GM12878 (cell line): ENCODE data around the gene MRPL1. TPM values are rescaled to one million over a fixed set of nuclear protein-coding genes. Genes with fewer than 3 reads are reported as not detected.

ENCODE experiments used
- ATAC-seq: fragments of 200-7000 bp; cut with Tn5 transposase; 3 replicates; pipeline ENCODE4 v1.9.1; 2020; ENCODE audit warnings: mild to moderate bottlenecking, moderate library complexity
- BruUV-seq: library from RNA; stranded (reverse); fragments of 400-500 nt; replicated peaks from 2 replicates; lab custom pipeline; 2021; lab: Mats Ljungman, UMichigan
- CTCF ChIA-PET: fragments of 300-600 bp; sonication (Branson Sonifier 250); formaldehyde crosslinking; extraction: SDS; loops from one replicate; lab custom pipeline; 2021; ENCODE audit warnings: inconsistent platforms; lab: Yijun Ruan, JAX
- POLR2A ChIA-PET: fragments of 350-600 bp; formaldehyde crosslinking; extraction: SDS; loops from one replicate; lab custom pipeline; 2021; ENCODE audit warnings: inconsistent platforms; lab: Charles Lee
- RAD21 ChIA-PET: fragments of 300-600 bp; sonication (Branson Sonifier 250); formaldehyde crosslinking; loops from one replicate; lab custom pipeline; 2023; ENCODE audit warnings: antibody characterized with exemption; ENCODE audit not compliant: unreplicated experiment; lab: Charles Lee
- SMC1A ChIA-PET: fragments of 300-600 bp; sonication (Branson Sonifier 250); formaldehyde crosslinking; loops from one replicate; lab custom pipeline; 2023; ENCODE audit not compliant: unreplicated experiment, uncharacterized antibody; lab: Charles Lee
- DNase-seq: peaks from one replicate; pipeline ENCODE4 v3.0.0-alpha.2; 2011; ENCODE audit warnings: low read depth, low spot score
- FAIRE-seq: peaks from 3 replicates; lab custom pipeline; 2011; peaks lifted over from hg19 to GRCh38; lab: Jason Lieb, UNC
- H2AFZ ChIP-seq: 2 replicates; pipeline ENCODE4 v1.6.0; 2011; ENCODE audit warnings: low read depth, low read length, control low read depth; ENCODE audit not compliant: control insufficient read depth
- H3K27ac ChIP-seq: 2 replicates; pipeline ENCODE4 v1.5.1; 2011; ENCODE audit warnings: control low read depth; ENCODE audit not compliant: control insufficient read depth, insufficient read depth
- H3K27me3 ChIP-seq, 2 experiments: replicated peaks in 1 of 2; 2 replicates each; pipeline versions ENCODE4 v1.6.0 to v1.6.1; 2011; ENCODE audit warnings: low read length in 1 of 2; ENCODE audit not compliant: control insufficient read depth in 2 of 2, insufficient read depth in 2 of 2
- H3K36me3 ChIP-seq, 2 experiments: 2 replicates each; pipeline ENCODE4 v1.5.1; 2011; ENCODE audit warnings: low read length in 1 of 2; ENCODE audit not compliant: control insufficient read depth in 2 of 2, insufficient read depth in 2 of 2
- H3K4me1 ChIP-seq: 2 replicates; pipeline ENCODE4 v1.6.1; 2011; ENCODE audit warnings: mild to moderate bottlenecking, low read length, moderate library complexity, mixed read lengths; ENCODE audit not compliant: control insufficient read depth, insufficient read depth
- H3K4me2 ChIP-seq: 2 replicates; pipeline ENCODE4 v1.6.0; 2011; ENCODE audit warnings: control low read depth; ENCODE audit not compliant: control insufficient read depth, insufficient read depth
- H3K4me3 ChIP-seq: fragments of 200-600 bp; sonication (generic); 2 replicates; pipeline ENCODE4 v1.5.1; 2016
- H3K79me2 ChIP-seq: 2 replicates; pipeline ENCODE4 v1.6.0; 2011; ENCODE audit warnings: low read length; ENCODE audit not compliant: control insufficient read depth, insufficient read depth
- H3K9ac ChIP-seq: 2 replicates; pipeline ENCODE4 v1.8.0; 2011; ENCODE audit warnings: low read length, control low read depth, mixed read lengths; ENCODE audit not compliant: control insufficient read depth, insufficient read depth
- H3K9me3 ChIP-seq: replicated peaks from 3 replicates; pipeline ENCODE4 v1.5.1; 2011; ENCODE audit warnings: mild to moderate bottlenecking, low read length; ENCODE audit not compliant: control insufficient read depth, insufficient read depth
- H4K20me1 ChIP-seq: 2 replicates; pipeline ENCODE4 v1.6.0; 2011; ENCODE audit not compliant: control insufficient read depth, insufficient read depth
- FOXM1 ChIP-seq: IDR thresholded peaks from 2 replicates; pipeline ENCODE4 v1.6.1; 2012; ENCODE audit warnings: low read depth, mild to moderate bottlenecking, inconsistent platforms, low read length, moderate library complexity
- JUNB ChIP-seq: IDR thresholded peaks from 2 replicates; pipeline ENCODE4 v1.6.1; 2016; ENCODE audit warnings: antibody characterized with exemption, mild to moderate bottlenecking
- LARP7 ChIP-seq: fragments of 450-650 bp; IDR thresholded peaks from 2 replicates; pipeline ENCODE4 v1.6.1; 2017; ENCODE audit warnings: mild to moderate bottlenecking
- MEF2A ChIP-seq: IDR thresholded peaks from 2 replicates; pipeline ENCODE4 v1.6.1; 2011; ENCODE audit warnings: low read depth, mild to moderate bottlenecking, low read length, moderate library complexity; ENCODE audit not compliant: insufficient read depth
- RUNX3 ChIP-seq: IDR thresholded peaks from 2 replicates; pipeline ENCODE4 v1.6.1; 2012; ENCODE audit warnings: low read length, inconsistent platforms
- SREBF1 ChIP-seq: IDR thresholded peaks from 2 replicates; pipeline ENCODE4 v1.6.1; 2012; ENCODE audit warnings: mild to moderate bottlenecking, low read length
- TCF3 ChIP-seq: IDR thresholded peaks from 2 replicates; pipeline ENCODE4 v1.6.1; 2012; ENCODE audit warnings: low read depth, mild to moderate bottlenecking, low read length, borderline replicate concordance; ENCODE audit not compliant: insufficient read depth
- ZNF384 ChIP-seq: IDR thresholded peaks from 2 replicates; pipeline ENCODE4 v1.6.1; 2012; ENCODE audit warnings: low read depth, mild to moderate bottlenecking, low read length, improper control_type of control experiment, borderline replicate concordance
- WGBS: methylation state at CpG from one replicate; pipeline ENCODE4 v1.1.6; 2016; ENCODE audit warnings: low lambda C conversion rate; ENCODE audit not compliant: insufficient replicate concordance, insufficient coverage; ENCODE audit errors: missing lambda C conversion rate; 5-methylcytosine and 5-hydroxymethylcytosine counted together
- in situ Hi-C: fragments of 300-500 bp; cut with MboI; formaldehyde crosslinking; loops from 9 replicates; pipeline ENCODE4 v1.14.3; 2018; ENCODE audit warnings: mixed read lengths
- intact Hi-C: fragments of 100-400 bp; cut with micrococcal nuclease; formaldehyde crosslinking; loops from one replicate; pipeline ENCODE4 v1.14.2; 2022; ENCODE audit not compliant: unreplicated experiment
- polyA plus RNA-seq, 11 experiments: library from polyadenylated mRNA; depleted of rRNA in 4 of 11; unstranded in 6 of 11; stranded (reverse) in 5 of 11; fragments of >200 nt; fragmentation: Nextera tagmentation in 4 of 11; fragmentation: Illumina TruSeq in 1 of 11; extraction: Ambion mirVana in 4 of 11; extraction: Trizol in 1 of 11; gene quantifications; 1 replicate in 1 of 11; 2 replicates in 10 of 11; pipeline versions ENCODE4 v1.2.1 to v1.2.3, GENCODE V29; 2011 to 2016; ENCODE audit warnings: inconsistent platforms in 2 of 11, missing spikeins in 2 of 11, low read depth in 1 of 11
- total RNA-seq, 4 experiments: library from RNA; depleted of rRNA in 3 of 4; stranded (reverse); fragments of >200 nt in 3 of 4; fragmentation: Illumina TruSeq in 1 of 4; extraction: Trizol in 1 of 4; gene quantifications; 2 replicates each; pipeline versions ENCODE4 v1.2.1 to v1.2.3, GENCODE V29; 2013 to 2021
- TF ChIP-seq, protein P1 (sequence below): fragments of 450-650 bp; IDR thresholded peaks from 2 replicates; pipeline ENCODE4 v1.6.1; 2017; ENCODE audit warnings: mild to moderate bottlenecking, moderate library complexity
- TF ChIP-seq, protein P2 (sequence below): fragments of 450-650 bp; IDR thresholded peaks from 2 replicates; pipeline ENCODE4 v1.6.1; 2017; ENCODE audit warnings: antibody characterized with exemption, mild to moderate bottlenecking, moderate library complexity

MRPL1 gene
- total and polyA plus RNA-seq, 10 of the 15 experiments (the other 5 are each of a cell fraction or from before 2014, with no cell fraction given): 20.2 to 35.7 (median 28.2) TPM

DNA sequence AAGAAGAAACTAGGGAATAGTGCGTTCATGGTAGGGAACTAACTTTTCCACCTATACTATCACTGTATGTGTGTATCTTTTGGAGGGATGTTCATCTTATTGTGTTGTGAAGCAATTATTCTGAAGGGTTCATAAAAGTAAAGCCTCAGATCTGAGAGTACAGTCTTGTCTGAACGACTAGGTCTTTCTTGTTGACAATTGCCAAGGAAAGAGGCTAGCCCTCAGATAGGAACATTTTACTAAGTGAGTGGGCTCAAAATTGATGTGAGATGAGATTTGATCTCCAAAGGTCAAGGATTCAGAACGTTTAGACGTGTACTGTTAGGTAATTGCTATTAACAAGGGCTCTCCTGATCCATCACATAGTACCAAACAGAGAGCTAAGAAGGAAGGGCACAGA is 28.2 kb upstream of the MRPL1 start:
- SMC1A ChIA-PET: interaction anchor here (1.6 kb wide), 1 partner anchor 11 kb away, joined by 4 read pairs; no protein-coding TSS in a partner anchor
- Histone ChIP-seq H3K27me3 (no peaks in the 10 kb centered on the region), H3K4me2 (no peak overlapping the region)
- ATAC-seq: no peak
- in situ Hi-C loops: no loop called here
- TF ChIP-seq SREBF1: no peak
- TF ChIP-seq, all 136 proteins: peak for 0
- no peak overlapping the region for H3K27ac ChIP-seq
- WGBS: 24% methylated on average over 4 of the region's 4 CpGs
- intact Hi-C loops: no loop called here
- no TSS peak for BruUV-seq
- no peak overlapping the region for H2AFZ ChIP-seq
- DNase-seq (no peak), FAIRE-seq (no peak)
- no peak overlapping the region for H3K9ac ChIP-seq
- H4K20me1 ChIP-seq: no peaks in the 10 kb centered on the region
- H3K9me3 ChIP-seq: no peaks in the 10 kb centered on the region
- ChIA-PET CTCF (no interaction called here), POLR2A (no interaction called here), RAD21 (no interaction called here)
- no peaks in the 10 kb centered on the region for H3K4me1 ChIP-seq
- no peaks in the 10 kb centered on the region for H3K36me3 ChIP-seq
- H3K4me3 ChIP-seq: no peak overlapping the region
- no peaks in the 10 kb centered on the region for H3K79me2 ChIP-seq

DNA sequence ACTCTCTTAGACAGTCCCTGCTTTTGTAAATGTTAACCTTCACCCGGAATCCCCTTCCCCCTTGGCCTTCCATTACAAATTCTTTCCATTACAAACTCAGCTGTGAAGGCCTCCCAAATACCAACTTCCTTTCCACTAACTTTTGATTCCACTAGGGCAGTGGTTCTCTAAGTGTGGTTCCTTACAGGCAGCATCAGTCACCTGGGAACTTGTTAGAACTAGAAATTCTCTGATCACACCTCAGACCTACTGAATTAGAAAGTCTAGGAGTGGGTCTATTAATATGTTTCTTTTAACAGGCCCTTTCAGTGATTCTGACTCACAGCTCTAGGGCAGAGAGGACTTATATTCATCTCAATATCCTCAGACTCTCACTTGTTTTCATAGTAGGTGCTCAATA is 19.0 kb upstream of the MRPL1 start:
- ChIA-PET RAD21 (no interaction called here), CTCF (no interaction called here), SMC1A (interaction anchor here (1.0 kb wide), 1 partner anchor 10 kb away, joined by 3 read pairs; no protein-coding TSS in a partner anchor), POLR2A (interaction anchor here (0.8 kb wide), 1 partner anchor 18 kb away, joined by 3 read pairs; no protein-coding TSS in a partner anchor)
- FAIRE-seq: no peak
- no peak overlapping the region for H2AFZ ChIP-seq
- no peaks in the 10 kb centered on the region for H3K4me1 ChIP-seq
- no peaks in the 10 kb centered on the region for H4K20me1 ChIP-seq
- H3K4me2 ChIP-seq: no peak overlapping the region
- 0 out of 4 replicates have a peak, but pooled peaks cover 0 to 3% of the 10 kb centered on the region in 2 experiments for H3K27me3 ChIP-seq
- 53% methylated on average over 1 of the region's 1 CpG for WGBS
- DNase-seq: no peak
- intact Hi-C loops: no loop called here
- no peak overlapping the region for H3K9ac ChIP-seq
- ATAC-seq: no peak
- BruUV-seq: no TSS peak
- in situ Hi-C loops: no loop called here
- no peaks in the 10 kb centered on the region for H3K36me3 ChIP-seq
- no peak overlapping the region for H3K27ac ChIP-seq
- no peak overlapping the region for H3K4me3 ChIP-seq
- TF ChIP-seq, protein P1, sequence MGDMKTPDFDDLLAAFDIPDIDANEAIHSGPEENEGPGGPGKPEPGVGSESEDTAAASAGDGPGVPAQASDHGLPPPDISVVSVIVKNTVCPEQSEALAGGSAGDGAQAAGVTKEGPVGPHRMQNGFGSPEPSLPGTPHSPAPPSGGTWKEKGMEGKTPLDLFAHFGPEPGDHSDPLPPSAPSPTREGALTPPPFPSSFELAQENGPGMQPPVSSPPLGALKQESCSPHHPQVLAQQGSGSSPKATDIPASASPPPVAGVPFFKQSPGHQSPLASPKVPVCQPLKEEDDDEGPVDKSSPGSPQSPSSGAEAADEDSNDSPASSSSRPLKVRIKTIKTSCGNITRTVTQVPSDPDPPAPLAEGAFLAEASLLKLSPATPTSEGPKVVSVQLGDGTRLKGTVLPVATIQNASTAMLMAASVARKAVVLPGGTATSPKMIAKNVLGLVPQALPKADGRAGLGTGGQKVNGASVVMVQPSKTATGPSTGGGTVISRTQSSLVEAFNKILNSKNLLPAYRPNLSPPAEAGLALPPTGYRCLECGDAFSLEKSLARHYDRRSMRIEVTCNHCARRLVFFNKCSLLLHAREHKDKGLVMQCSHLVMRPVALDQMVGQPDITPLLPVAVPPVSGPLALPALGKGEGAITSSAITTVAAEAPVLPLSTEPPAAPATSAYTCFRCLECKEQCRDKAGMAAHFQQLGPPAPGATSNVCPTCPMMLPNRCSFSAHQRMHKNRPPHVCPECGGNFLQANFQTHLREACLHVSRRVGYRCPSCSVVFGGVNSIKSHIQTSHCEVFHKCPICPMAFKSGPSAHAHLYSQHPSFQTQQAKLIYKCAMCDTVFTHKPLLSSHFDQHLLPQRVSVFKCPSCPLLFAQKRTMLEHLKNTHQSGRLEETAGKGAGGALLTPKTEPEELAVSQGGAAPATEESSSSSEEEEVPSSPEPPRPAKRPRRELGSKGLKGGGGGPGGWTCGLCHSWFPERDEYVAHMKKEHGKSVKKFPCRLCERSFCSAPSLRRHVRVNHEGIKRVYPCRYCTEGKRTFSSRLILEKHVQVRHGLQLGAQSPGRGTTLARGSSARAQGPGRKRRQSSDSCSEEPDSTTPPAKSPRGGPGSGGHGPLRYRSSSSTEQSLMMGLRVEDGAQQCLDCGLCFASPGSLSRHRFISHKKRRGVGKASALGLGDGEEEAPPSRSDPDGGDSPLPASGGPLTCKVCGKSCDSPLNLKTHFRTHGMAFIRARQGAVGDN: no peak
- TF ChIP-seq RUNX3 (no peak), MEF2A (no peak), FOXM1 (no peak), LARP7 (no peak), JUNB (no peak), TCF3 (no peak), ZNF384 (no peak)
- TF ChIP-seq, protein P2, sequence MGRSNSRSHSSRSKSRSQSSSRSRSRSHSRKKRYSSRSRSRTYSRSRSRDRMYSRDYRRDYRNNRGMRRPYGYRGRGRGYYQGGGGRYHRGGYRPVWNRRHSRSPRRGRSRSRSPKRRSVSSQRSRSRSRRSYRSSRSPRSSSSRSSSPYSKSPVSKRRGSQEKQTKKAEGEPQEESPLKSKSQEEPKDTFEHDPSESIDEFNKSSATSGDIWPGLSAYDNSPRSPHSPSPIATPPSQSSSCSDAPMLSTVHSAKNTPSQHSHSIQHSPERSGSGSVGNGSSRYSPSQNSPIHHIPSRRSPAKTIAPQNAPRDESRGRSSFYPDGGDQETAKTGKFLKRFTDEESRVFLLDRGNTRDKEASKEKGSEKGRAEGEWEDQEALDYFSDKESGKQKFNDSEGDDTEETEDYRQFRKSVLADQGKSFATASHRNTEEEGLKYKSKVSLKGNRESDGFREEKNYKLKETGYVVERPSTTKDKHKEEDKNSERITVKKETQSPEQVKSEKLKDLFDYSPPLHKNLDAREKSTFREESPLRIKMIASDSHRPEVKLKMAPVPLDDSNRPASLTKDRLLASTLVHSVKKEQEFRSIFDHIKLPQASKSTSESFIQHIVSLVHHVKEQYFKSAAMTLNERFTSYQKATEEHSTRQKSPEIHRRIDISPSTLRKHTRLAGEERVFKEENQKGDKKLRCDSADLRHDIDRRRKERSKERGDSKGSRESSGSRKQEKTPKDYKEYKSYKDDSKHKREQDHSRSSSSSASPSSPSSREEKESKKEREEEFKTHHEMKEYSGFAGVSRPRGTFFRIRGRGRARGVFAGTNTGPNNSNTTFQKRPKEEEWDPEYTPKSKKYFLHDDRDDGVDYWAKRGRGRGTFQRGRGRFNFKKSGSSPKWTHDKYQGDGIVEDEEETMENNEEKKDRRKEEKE: no peak
- H3K9me3 ChIP-seq: no peaks in the 10 kb centered on the region
- no peaks in the 10 kb centered on the region for H3K79me2 ChIP-seq
